K562 (cell line): ENCODE results near the gene INPP4B. TPM values are rescaled to one million over a fixed set of nuclear protein-coding genes. Genes with fewer than 3 reads are reported as not detected.

Experiments used
- ATAC-seq: fragments of 200-7000 bp; cut with Tn5 transposase; 3 replicates; pipeline ENCODE4 v1.9.1; 2020; ENCODE audit warnings: moderate library complexity
- BruUV-seq: library from RNA; stranded (reverse); fragments of 400-500 nt; replicated peaks from 2 replicates; lab custom pipeline; 2021; lab: Mats Ljungman, UMichigan
- CTCF ChIA-PET: fragments of 300-600 bp; formaldehyde crosslinking; extraction: SDS; loops from one replicate; lab custom pipeline; 2021; ENCODE audit warnings: low intra/inter-chr PET ratio; lab: Yijun Ruan, JAX
- POLR2A ChIA-PET: fragments of 300-600, 350-650 bp; sonication (Branson Sonifier 250); formaldehyde crosslinking; extraction: SDS; loops from one replicate; lab custom pipeline; 2021; ENCODE audit warnings: antibody characterized with exemption, inconsistent platforms; lab: Yijun Ruan, JAX
- DNase-seq, 4 experiments: peaks; one replicate each; pipeline versions ENCODE4 v3.0.0 to v3.0.0-alpha.2; 2011 to 2018; ENCODE audit warnings: low spot score in 3 of 4, mixed read lengths in 3 of 4; ENCODE audit errors: extremely low read depth in 1 of 4
- FAIRE-seq: peaks from 2 replicates; lab custom pipeline; 2011; peaks lifted over from hg19 to GRCh38; lab: Jason Lieb, UNC
- H2AFZ ChIP-seq: 2 replicates; pipeline ENCODE4 v1.6.0; 2011; ENCODE audit warnings: low read depth, low read length, control low read depth, inconsistent platforms
- H3K27ac ChIP-seq: fragments of 200-600 bp; 3 replicates; pipeline ENCODE4 v1.8.0; 2011; ENCODE audit warnings: low read depth, mild to moderate bottlenecking, control low read depth, inconsistent platforms, low read length, moderate library complexity, mixed read lengths; ENCODE audit errors: extremely low read depth
- H3K27me3 ChIP-seq, 2 experiments: fragments of 300-600 bp in 1 of 2; 2 replicates in 1 of 2; 3 replicates in 1 of 2; pipeline versions ENCODE4 v1.6.0 to v1.8.0; 2011; ENCODE audit warnings: inconsistent platforms in 2 of 2, low read length in 2 of 2, mild to moderate bottlenecking in 1 of 2, mixed read lengths in 1 of 2, moderate library complexity in 1 of 2; ENCODE audit not compliant: control insufficient read depth in 2 of 2, insufficient read depth in 2 of 2
- H3K36me3 ChIP-seq: fragments of 300-600 bp; 3 replicates; pipeline ENCODE4 v1.8.0; 2011; ENCODE audit warnings: mild to moderate bottlenecking, low read length, inconsistent platforms; ENCODE audit not compliant: control insufficient read depth, insufficient read depth
- H3K4me1 ChIP-seq, 2 experiments: fragments of 200-600 bp in 1 of 2; replicated peaks in 1 of 2; 2 replicates in 1 of 2; 3 replicates in 1 of 2; pipeline versions ENCODE4 v1.5.1 to v1.8.0; 2011; ENCODE audit warnings: inconsistent platforms in 2 of 2, low read length in 2 of 2, mild to moderate bottlenecking in 1 of 2, mixed read lengths in 1 of 2, moderate library complexity in 1 of 2; ENCODE audit not compliant: control insufficient read depth in 2 of 2, insufficient read depth in 2 of 2
- H3K4me2 ChIP-seq: 2 replicates; pipeline ENCODE4 v1.6.1; 2011; ENCODE audit warnings: low read length, control low read depth, inconsistent platforms, mixed read lengths; ENCODE audit not compliant: insufficient read depth
- H3K4me3 ChIP-seq: fragments of 200-600 bp; sonication (generic), shearing (Covaris generic); 2 replicates; pipeline ENCODE4 v1.5.1; 2016; ENCODE audit warnings: control low read depth, inconsistent platforms
- H3K79me2 ChIP-seq: fragments of 200-600 bp; 3 replicates; pipeline ENCODE4 v1.8.0; 2011; ENCODE audit warnings: low read length, inconsistent platforms; ENCODE audit not compliant: control insufficient read depth, insufficient read depth
- H3K9ac ChIP-seq, 2 experiments: 2 replicates each; pipeline versions ENCODE4 v1.6.0 to v1.6.1; 2011; ENCODE audit warnings: low read depth in 2 of 2, low read length in 2 of 2, control low read depth in 1 of 2, inconsistent platforms in 1 of 2, mild to moderate bottlenecking in 1 of 2, mixed read lengths in 1 of 2; ENCODE audit not compliant: insufficient read depth in 1 of 2
- H3K9me1 ChIP-seq: one replicate; pipeline ENCODE4 v1.6.0; 2011; ENCODE audit warnings: inconsistent platforms, mild to moderate bottlenecking, low read length, moderate library complexity; ENCODE audit not compliant: control insufficient read depth, insufficient read depth
- H3K9me3 ChIP-seq: replicated peaks from 2 replicates; pipeline ENCODE4 v1.5.1; 2011; ENCODE audit warnings: low read depth, low read length, inconsistent platforms; ENCODE audit not compliant: control insufficient read depth, insufficient read depth
- H4K20me1 ChIP-seq: replicated peaks from 2 replicates; pipeline ENCODE4 v1.6.1; 2011; ENCODE audit warnings: low read length, inconsistent platforms, mixed read lengths; ENCODE audit not compliant: control insufficient read depth, insufficient read depth
- BACH1 ChIP-seq: fragments of 200-800 bp; sonication (Bioruptor generic); IDR thresholded peaks from 2 replicates; pipeline ENCODE4 v1.6.1; 2016; ENCODE audit warnings: missing genetic modification characterization, missing compliant biosample characterization
- CBFA2T2 ChIP-seq: fragments of 450-650 bp; conservative IDR thresholded peaks from 2 replicates; pipeline ENCODE4 v1.6.1; 2017; ENCODE audit warnings: mild to moderate bottlenecking
- FIP1L1 ChIP-seq: fragments of 200-400 bp; formaldehyde crosslinking; IDR thresholded peaks from 2 replicates; pipeline ENCODE4 v1.6.1; 2018; ENCODE audit warnings: mild to moderate bottlenecking, low read depth, low read length; ENCODE audit not compliant: poor library complexity, severe bottlenecking
- FOSL1 ChIP-seq: fragments of 200-800 bp; sonication (Bioruptor generic); conservative IDR thresholded peaks from 2 replicates; pipeline ENCODE4 v1.6.1; 2016; ENCODE audit warnings: missing genetic modification characterization, missing compliant biosample characterization
- MYC ChIP-seq, 2 experiments: fragments of 250-450 bp in 1 of 2; sonication (Bioruptor Pico) in 1 of 2; IDR thresholded peaks; 2 replicates each; pipeline versions ENCODE4 v1.5.1 to v1.6.1; 2012 to 2021; ENCODE audit warnings: low read depth in 2 of 2, borderline replicate concordance in 1 of 2, improper control_type of control experiment in 1 of 2, low read length in 1 of 2, mild to moderate bottlenecking in 1 of 2, moderate library complexity in 1 of 2
- NR2F6 ChIP-seq: fragments of 450-650 bp; formaldehyde crosslinking; IDR thresholded peaks from 2 replicates; pipeline ENCODE4 v1.4.0; 2020; ENCODE audit warnings: mild to moderate bottlenecking
- PURB ChIP-seq: sonication (generic); formaldehyde crosslinking; IDR thresholded peaks from 2 replicates; pipeline ENCODE4 v1.9.0; 2021; ENCODE audit warnings: low read depth, mild to moderate bottlenecking, missing genetic modification reagents
- SMAD1 ChIP-seq: fragments of 150-350 bp; IDR thresholded peaks from 2 replicates; pipeline ENCODE4 v1.6.1; 2014; ENCODE audit warnings: low read length, low read depth; ENCODE audit not compliant: partially characterized antibody
- SREBF2 ChIP-seq: sonication (generic); formaldehyde crosslinking; IDR thresholded peaks from 2 replicates; pipeline ENCODE4 v1.4.0; 2020; ENCODE audit warnings: mild to moderate bottlenecking, missing genetic modification reagents
- SRSF7 ChIP-seq: fragments of 200-400 bp; formaldehyde crosslinking; optimal IDR thresholded peaks from 2 replicates; pipeline ENCODE3; 2017; ENCODE audit warnings: mild to moderate bottlenecking, low read depth, low read length
- TGIF2 ChIP-seq: sonication (generic); formaldehyde crosslinking; IDR thresholded peaks from 2 replicates; pipeline ENCODE4 v1.8.1; 2022; ENCODE audit warnings: mild to moderate bottlenecking, missing genetic modification reagents, moderate library complexity
- ZNF224 ChIP-seq: sonication (generic); formaldehyde crosslinking; IDR thresholded peaks from 2 replicates; pipeline ENCODE4 v1.8.0; 2022; ENCODE audit warnings: mild to moderate bottlenecking, missing genetic modification reagents
- ZNF551 ChIP-seq: fragments of 250-450 bp; sonication (Bioruptor Pico); IDR thresholded peaks from 2 replicates; pipeline ENCODE4 v1.5.0; 2021; ENCODE audit warnings: mild to moderate bottlenecking, moderate library complexity
- ZNF780A ChIP-seq: fragments of 250-450 bp; sonication (Bioruptor Pico); IDR thresholded peaks from 2 replicates; pipeline ENCODE4 v1.5.0; 2021; ENCODE audit warnings: mild to moderate bottlenecking
- ZSCAN32 ChIP-seq: fragments of 450-650 bp; formaldehyde crosslinking; IDR thresholded peaks from 2 replicates; pipeline ENCODE4 v1.4.0; 2020; ENCODE audit warnings: mild to moderate bottlenecking, moderate library complexity
- WGBS: fragments of 100-300 bp; shearing (Covaris generic); methylation state at CpG from one replicate; pipeline ENCODE4 v1.1.6; 2016; ENCODE audit warnings: low coverage, mixed read lengths; ENCODE audit not compliant: insufficient coverage; ENCODE audit errors: missing lambda C conversion rate; 5-methylcytosine and 5-hydroxymethylcytosine counted together
- in situ Hi-C: fragments of 300-500 bp; cut with MboI; formaldehyde crosslinking; loops from 4 replicates; pipeline ENCODE4 v1.15.0; 2018; ENCODE audit warnings: inconsistent platforms, mixed read lengths
- intact Hi-C: fragments of 100-400 bp; cut with micrococcal nuclease; formaldehyde crosslinking; loops from 2 replicates; pipeline ENCODE4 v1.14.2; 2022
- polyA plus RNA-seq, 8 experiments: library from polyadenylated mRNA; depleted of rRNA in 4 of 8; stranded (reverse) in 5 of 8; unstranded in 3 of 8; fragments of >200 nt; fragmentation: Nextera tagmentation in 2 of 8; fragmentation: Illumina TruSeq in 1 of 8; extraction: Ambion mirVana in 2 of 8; extraction: Trizol in 1 of 8; gene quantifications; 2 replicates each; pipeline versions ENCODE4 v1.2.1 to v1.2.3, GENCODE V29; 2011 to 2014; ENCODE audit warnings: inconsistent platforms in 1 of 8, missing spikeins in 1 of 8
- total RNA-seq, 7 experiments: library from RNA; depleted of rRNA in 6 of 7; stranded (reverse); fragments of >200 nt in 6 of 7; fragmentation: Illumina TruSeq in 2 of 7; extraction: Trizol in 2 of 7; gene quantifications; 2 replicates each; pipeline versions ENCODE4 v1.2.1 to v1.2.3, GENCODE V29; 2011 to 2021; ENCODE audit warnings: low replicate concordance in 1 of 7

Gene INPP4B
- total and polyA plus RNA-seq, 9 of the 15 experiments (the other 6 are each of a cell fraction or from before 2014, with no cell fraction given) = 0.04 to 0.11 TPM; not detected in 7

- H3K27ac ChIP-seq = no peak overlapping the region
- H2AFZ ChIP-seq = no peak overlapping the region
- no peak overlapping the region for H3K9ac ChIP-seq
- no peaks in the 10 kb centered on the region for H3K9me1 ChIP-seq
- no peak overlapping the region for H3K4me2 ChIP-seq
- in situ Hi-C loops (no loop called here), intact Hi-C loops (no loop called here)
- ATAC-seq = no peak
- H4K20me1 ChIP-seq = no peaks in the 10 kb centered on the region
- TF ChIP-seq NR2F6 (CRISPR knock-in tag) (no peak), BACH1 (tag) (no peak), ZSCAN32 (CRISPR knock-in tag) (no peak), FIP1L1 (no peak), SRSF7 (no peak), MYC (IDR thresholded peaks at IDR 0.05; ENCODE audit: low read depth, low read length) (no peak), MYC (CRISPR knock-in tag; IDR thresholded peaks at IDR 0.05; ENCODE audit: borderline replicate concordance, low read depth) (no peak), FOSL1 (tag) (no peak), SREBF2 (CRISPR knock-in tag) (no peak), ZNF780A (CRISPR knock-in tag) (no peak), CBFA2T2 (no peak), PURB (CRISPR knock-in tag) (no peak), ZNF224 (no peak), ZNF551 (CRISPR knock-in tag) (no peak), TGIF2 (CRISPR knock-in tag) (no peak), SMAD1 (no peak)
- H3K4me3 ChIP-seq = no peak overlapping the region
- no TSS peak for BruUV-seq
- no peaks in the 10 kb centered on the region for H3K36me3 ChIP-seq
- CTCF ChIA-PET = no interaction called here
- no peak for DNase-seq
- H3K27me3 ChIP-seq = no peaks in the 10 kb centered on the region
- no peaks in the 10 kb centered on the region for H3K79me2 ChIP-seq
- H3K9me3 ChIP-seq = no peaks in the 10 kb centered on the region
- POLR2A ChIA-PET = no interaction called here
- 36% methylated on average over 1 of the region's 1 CpG for WGBS
- FAIRE-seq = no peak
- no peaks in the 10 kb centered on the region for H3K4me1 ChIP-seq
Measured at GRCh38 chr4:142021181-142021580, 824.9 kb downstream of the INPP4B start.
